Left ventricle myocardium inferior (tissue), 1 donor: Measurements from ENCODE around the gene TNIK. TPM values are rescaled to one million over a fixed set of nuclear protein-coding genes. Genes with fewer than 3 reads are reported as not detected.

Experiments used
- DNase-seq: peaks from one replicate; pipeline ENCODE4 v3.0.0-alpha.2; 2020
- H3K27ac ChIP-seq: fragments of 200-600 bp; replicated peaks from 2 replicates; pipeline ENCODE4 v1.8.0; 2021
- H3K27me3 ChIP-seq: fragments of 200-600 bp; 2 replicates; pipeline ENCODE4 v1.8.0; 2021; ENCODE audit warnings: low read depth
- H3K36me3 ChIP-seq: fragments of 200-600 bp; 2 replicates; pipeline ENCODE4 v1.8.0; 2021
- H3K4me1 ChIP-seq: fragments of 200-600 bp; 2 replicates; pipeline ENCODE4 v1.8.0; 2021
- H3K4me3 ChIP-seq: fragments of 200-600 bp; 2 replicates; pipeline ENCODE4 v1.8.0; 2021; ENCODE audit warnings: mild to moderate bottlenecking, moderate library complexity
- H3K9me3 ChIP-seq: fragments of 200-600 bp; replicated peaks from 2 replicates; pipeline ENCODE4 v1.8.0; 2021
- CTCF ChIP-seq: fragments of 200-600 bp; IDR thresholded peaks from 2 replicates; pipeline ENCODE4 v1.8.0; 2021; ENCODE audit warnings: antibody characterized with exemption, mild to moderate bottlenecking, borderline replicate concordance
- intact Hi-C: fragments of 100-400 bp; cut with micrococcal nuclease; formaldehyde crosslinking; loops from one replicate; pipeline ENCODE4 v1.11.0; 2022
- total RNA-seq: library from RNA; stranded (reverse); fragmentation: NEBNext Ultra II Directional; extraction: Animal tissue kit (Norgen Biotek cat#: 25700); gene quantifications from one replicate; pipeline ENCODE4 v1.2.1, GENCODE V29; 2021
- donor health status: DM: no; HTN: yes; CAD: no; lungs with severe emphysema.

TNIK gene
- total RNA-seq, 1 donor from 2014 or later = 28.6 TPM

GRCh38 chr3:171225165-171225564, 235.0 kb downstream of the TNIK start:
- H3K9me3 ChIP-seq = peaks cover 6% of the 10 kb centered on the region
- intact Hi-C loops = no loop called here
- no peak overlapping the region for H3K4me3 ChIP-seq
- DNase-seq = no peak
- H3K27me3 ChIP-seq = no peaks in the 10 kb centered on the region
- no peak for TF ChIP-seq CTCF
- no peaks in the 10 kb centered on the region for H3K4me1 ChIP-seq
- no peak overlapping the region for H3K27ac ChIP-seq
- H3K36me3 ChIP-seq = peaks cover 10% of the 10 kb centered on the region

- Histone ChIP-seq H3K27me3 (no peaks in the 10 kb centered on the region), H3K36me3 (peaks cover 10% of the 10 kb centered on the region), H3K9me3 (peaks cover 6% of the 10 kb centered on the region), H3K4me3 (no peak overlapping the region), H3K4me1 (no peaks in the 10 kb centered on the region), H3K27ac (no peak overlapping the region)
- TF ChIP-seq CTCF = no peak
- intact Hi-C loops = no loop called here
- no peak for DNase-seq
Measured at GRCh38 chr3:171223396-171223795, 236.8 kb downstream of the TNIK start.

- H3K36me3 ChIP-seq = peaks cover 10% of the 10 kb centered on the region
- no peak overlapping the region for H3K4me3 ChIP-seq
- intact Hi-C loops = no loop called here
- no peak for DNase-seq
- H3K27ac ChIP-seq = no peak overlapping the region
- TF ChIP-seq CTCF = no peak
- H3K27me3 ChIP-seq = no peaks in the 10 kb centered on the region
- H3K9me3 ChIP-seq = peaks cover 6% of the 10 kb centered on the region
- H3K4me1 ChIP-seq = no peaks in the 10 kb centered on the region
Measured at GRCh38 chr3:171222995-171223394, 237.2 kb downstream of the TNIK start.

DNA sequence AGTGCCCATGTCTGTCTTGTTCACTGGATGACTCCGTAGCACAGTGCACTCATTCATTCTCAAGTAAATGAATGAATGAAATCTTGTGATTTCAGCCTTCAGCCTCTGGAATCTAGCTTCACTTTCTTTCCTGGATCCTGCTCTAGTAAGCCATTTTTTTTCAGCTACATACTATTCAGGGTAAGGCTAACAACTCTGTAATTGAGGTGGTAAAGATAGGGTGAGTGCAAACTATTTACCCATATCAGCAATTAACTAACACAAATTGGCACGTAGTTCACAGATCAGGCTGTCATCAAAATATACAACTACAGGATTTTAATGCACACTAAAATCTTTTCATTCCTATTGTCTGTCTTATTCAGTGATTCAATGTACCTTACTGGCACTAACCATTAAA, 238.6 kb downstream of the TNIK start:
- TF ChIP-seq CTCF = no peak
- intact Hi-C loops = no loop called here
- no peak overlapping the region for H3K27ac ChIP-seq

DNA sequence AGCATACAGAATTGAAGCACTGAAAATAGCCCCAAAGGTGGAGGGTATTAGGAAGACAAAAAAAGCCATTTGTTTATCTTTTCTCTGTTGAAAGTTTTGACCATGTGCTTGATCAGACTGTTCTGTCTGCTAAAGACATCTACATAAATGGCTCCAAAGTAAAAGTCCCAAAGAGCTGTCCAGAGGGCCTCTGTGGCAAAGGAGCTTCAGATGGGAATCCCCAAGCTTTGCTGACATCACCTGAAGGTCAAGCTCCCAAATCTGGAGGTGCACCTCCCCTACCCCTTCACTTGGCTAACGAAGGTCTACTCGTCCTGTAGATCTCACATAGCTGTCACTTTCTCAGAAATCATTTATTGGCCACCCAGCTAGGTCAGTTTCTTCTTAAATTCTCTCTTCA, 239.1 kb downstream of the TNIK start:
- intact Hi-C loops = no loop called here
- Histone ChIP-seq H3K27ac (no peak overlapping the region), H3K4me3 (no peak overlapping the region), H3K27me3 (no peaks in the 10 kb centered on the region), H3K9me3 (peaks cover 4% of the 10 kb centered on the region), H3K36me3 (peaks cover 7% of the 10 kb centered on the region), H3K4me1 (no peaks in the 10 kb centered on the region)
- no peak for DNase-seq
- TF ChIP-seq CTCF = no peak

More for the DNA sequence above, 238.6 kb downstream of the TNIK start:
- no peaks in the 10 kb centered on the region for H3K4me1 ChIP-seq
- peaks cover 6% of the 10 kb centered on the region for H3K9me3 ChIP-seq
- H3K36me3 ChIP-seq = peaks cover 10% of the 10 kb centered on the region
- H3K4me3 ChIP-seq = no peak overlapping the region
- no peak for DNase-seq
- no peaks in the 10 kb centered on the region for H3K27me3 ChIP-seq

DNA sequence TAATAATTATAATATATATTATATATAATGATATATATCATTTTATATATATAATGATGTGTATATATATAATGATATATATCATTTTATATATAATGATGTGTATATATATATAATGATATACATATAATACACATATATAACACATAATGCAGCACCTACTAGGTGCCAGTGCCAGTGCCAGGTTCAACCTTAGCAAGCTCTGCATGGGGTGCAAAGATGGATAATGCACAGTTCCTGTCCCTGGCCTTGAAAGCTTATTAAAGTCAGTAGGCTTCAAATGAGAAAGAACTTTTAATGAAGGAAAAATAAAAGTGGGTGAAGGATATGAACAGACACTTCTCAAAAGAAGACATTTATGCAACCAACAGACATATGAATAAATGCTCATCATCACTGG, 240.9 kb downstream of the TNIK start:
- intact Hi-C loops = no loop called here
- Histone ChIP-seq H3K9me3 (no peaks in the 10 kb centered on the region), H3K4me1 (no peaks in the 10 kb centered on the region), H3K36me3 (no peaks in the 10 kb centered on the region), H3K27ac (no peak overlapping the region), H3K4me3 (no peak overlapping the region), H3K27me3 (no peaks in the 10 kb centered on the region)
- DNase-seq = no peak
- TF ChIP-seq CTCF = no peak
